OCI-LY7 (cell line): ENCODE data around the gene NHLRC1. TPM values are rescaled to one million over a fixed set of nuclear protein-coding genes. Genes with fewer than 3 reads are reported as not detected.

ENCODE experiments used
- BruUV-seq: library from RNA; stranded (reverse); fragments of 400-500 nt; replicated peaks from 2 replicates; lab custom pipeline; 2021; lab: Mats Ljungman, UMichigan
- CTCF ChIA-PET: fragments of 300-600 bp; sonication (Branson Sonifier 250); formaldehyde crosslinking; loops from one replicate; lab custom pipeline; 2022; ENCODE audit warnings: antibody characterized with exemption; ENCODE audit not compliant: unreplicated experiment; lab: Charles Lee
- POLR2A ChIA-PET: fragments of 300-600 bp; sonication (Branson Sonifier 250); formaldehyde crosslinking; loops from one replicate; lab custom pipeline; 2022; ENCODE audit warnings: antibody characterized with exemption; lab: Charles Lee
- DNase-seq: peaks from one replicate; pipeline ENCODE4 v3.0.0-alpha.2; 2015; ENCODE audit warnings: low spot score
- H2AFZ ChIP-seq: fragments of 200-600 bp; sonication (generic), shearing (Covaris generic); 2 replicates; pipeline ENCODE4 v1.6.1; 2014; ENCODE audit warnings: mild to moderate bottlenecking, antibody characterized with exemption, low read length, moderate library complexity
- H3K27ac ChIP-seq: fragments of 200-600 bp; sonication (generic); 2 replicates; pipeline ENCODE4 v1.5.1; 2014; ENCODE audit warnings: mixed run types, low read depth, mild to moderate bottlenecking, moderate library complexity, low read length, inconsistent platforms; ENCODE audit not compliant: poor library complexity, severe bottlenecking
- H3K36me3 ChIP-seq: fragments of 200-600 bp; sonication (generic); 2 replicates; pipeline ENCODE4 v1.6.1; 2014; ENCODE audit warnings: mild to moderate bottlenecking, antibody characterized with exemption, low read length, moderate library complexity, mixed read lengths; ENCODE audit not compliant: insufficient read depth
- H3K4me1 ChIP-seq: fragments of 200-600 bp; sonication (generic); 2 replicates; pipeline ENCODE4 v1.5.1; 2014; ENCODE audit warnings: mild to moderate bottlenecking, low read length; ENCODE audit not compliant: insufficient read depth, poor library complexity, severe bottlenecking
- H3K4me2 ChIP-seq: fragments of 200-600 bp; sonication (generic); 2 replicates; pipeline ENCODE4 v1.6.1; 2014; ENCODE audit warnings: mild to moderate bottlenecking, low read length
- H3K4me3 ChIP-seq: fragments of 200-600 bp; sonication (generic); 2 replicates; pipeline ENCODE4 v1.5.1; 2014; ENCODE audit warnings: mild to moderate bottlenecking, low read depth, low read length; ENCODE audit not compliant: poor library complexity, severe bottlenecking
- H3K79me2 ChIP-seq: fragments of 200-600 bp; sonication (generic); 2 replicates; pipeline ENCODE4 v1.6.1; 2016; ENCODE audit warnings: low read depth, mild to moderate bottlenecking, low read length, moderate library complexity, mixed read lengths; ENCODE audit not compliant: insufficient read depth
- H3K9me2 ChIP-seq: fragments of 200-600 bp; sonication (generic); 2 replicates; pipeline ENCODE4 v1.6.1; 2016; ENCODE audit warnings: mild to moderate bottlenecking, low read length, mixed read lengths; ENCODE audit not compliant: insufficient read depth
- H3K9me3 ChIP-seq: fragments of 200-600 bp; sonication (generic); 2 replicates; pipeline ENCODE4 v1.6.1; 2014; ENCODE audit warnings: mild to moderate bottlenecking, mixed run types, low read length, mixed read lengths
- H4K20me1 ChIP-seq: fragments of 200-600 bp; sonication (generic); 2 replicates; pipeline ENCODE4 v1.6.1; 2014; ENCODE audit warnings: mild to moderate bottlenecking, antibody characterized with exemption, low read length, moderate library complexity, mixed read lengths; ENCODE audit not compliant: insufficient read depth
- CTCF ChIP-seq: fragments of 200-600 bp; sonication (generic); conservative IDR thresholded peaks from 2 replicates; pipeline ENCODE4 v1.5.1; 2014; ENCODE audit warnings: mild to moderate bottlenecking, antibody characterized with exemption, low read length, moderate library complexity, mixed read lengths
- EZH2phosphoT487 ChIP-seq: fragments of 200-600 bp; sonication (generic); IDR thresholded peaks from 2 replicates; pipeline ENCODE4 v1.6.1; 2018; ENCODE audit warnings: low read depth, borderline replicate concordance, mild to moderate bottlenecking, mixed run types, antibody characterized with exemption, low read length, moderate library complexity, mixed read lengths
- intact Hi-C: fragments of 100-400 bp; cut with micrococcal nuclease; formaldehyde crosslinking; loops from one replicate; pipeline ENCODE4 v1.10.0; 2022; ENCODE audit not compliant: unreplicated experiment
- total RNA-seq, 2 experiments: library from RNA; depleted of rRNA in 1 of 2; stranded (reverse); fragments of >200 nt in 1 of 2; shearing (Covaris generic) in 1 of 2; gene quantifications; 2 replicates each; pipeline ENCODE4 v1.2.3, GENCODE V29; 2014 to 2022

Gene NHLRC1
- total RNA-seq, 2 experiments from 2014 or later = not detected

- intact Hi-C loops = no loop called here
- H3K4me2 ChIP-seq = no peak overlapping the region
- no peak overlapping the region for H3K27ac ChIP-seq
- H3K36me3 ChIP-seq = peaks cover 42% of the 10 kb centered on the region
- H3K9me3 ChIP-seq = no peaks in the 10 kb centered on the region
- DNase-seq = no peak
- H3K4me3 ChIP-seq = no peak overlapping the region
- TF ChIP-seq CTCF = no peak
- no peak for TF ChIP-seq EZH2phosphoT487
- H2AFZ ChIP-seq = no peak overlapping the region
- BruUV-seq = no TSS peak
- no peaks in the 10 kb centered on the region for H4K20me1 ChIP-seq
- H3K79me2 ChIP-seq = no peaks in the 10 kb centered on the region
- CTCF ChIA-PET = no interaction called here
- POLR2A ChIA-PET = interaction anchor here (0.6 to 1.3 kb wide), 2 partner anchors 9 to 14 kb away, joined by 3 to 5 read pairs; no protein-coding TSS in a partner anchor
- no peaks in the 10 kb centered on the region for H3K4me1 ChIP-seq
- no peaks in the 10 kb centered on the region for H3K9me2 ChIP-seq
Measured at GRCh38 chr6:18141805-18142590, 19.5 kb upstream of the NHLRC1 start.

- H3K79me2 ChIP-seq = no peaks in the 10 kb centered on the region
- no peak for TF ChIP-seq EZH2phosphoT487
- no peak for TF ChIP-seq CTCF
- CTCF ChIA-PET = no interaction called here
- no peak for DNase-seq
- intact Hi-C loops = no loop called here
- no peak overlapping the region for H3K27ac ChIP-seq
- no peak overlapping the region for H3K4me3 ChIP-seq
- peaks cover 42% of the 10 kb centered on the region for H3K36me3 ChIP-seq
- no peaks in the 10 kb centered on the region for H3K9me3 ChIP-seq
- no peaks in the 10 kb centered on the region for H3K9me2 ChIP-seq
- H3K4me2 ChIP-seq = no peak overlapping the region
- no peaks in the 10 kb centered on the region for H3K4me1 ChIP-seq
- no peak overlapping the region for H2AFZ ChIP-seq
- H4K20me1 ChIP-seq = no peaks in the 10 kb centered on the region
- POLR2A ChIA-PET = interaction anchor here (0.6 to 0.8 kb wide), 2 partner anchors 60 to 327 kb away, joined by 3 to 4 read pairs; no protein-coding TSS in a partner anchor
- no TSS peak for BruUV-seq
Measured at GRCh38 chr6:18139935-18140621, 17.6 kb upstream of the NHLRC1 start.
